GM12878 (cell line): ENCODE results near the gene CTRB1.

Experiments
- CHD2 ChIP-seq: IDR thresholded peaks from 2 replicates; pipeline ENCODE4 v1.6.1; 2011; ENCODE audit warnings: low read depth, low read length, improper control_type of control experiment, borderline replicate concordance
- CTCF ChIP-seq, 3 experiments: IDR thresholded peaks in 2 of 3; conservative IDR thresholded peaks in 1 of 3; 2 replicates each; pipeline ENCODE4 v1.5.1; 2011; ENCODE audit warnings: low read depth in 3 of 3, low read length in 3 of 3, mild to moderate bottlenecking in 3 of 3, control low read depth in 2 of 3, moderate library complexity in 2 of 3, inconsistent platforms in 1 of 3, mixed read lengths in 1 of 3; ENCODE audit not compliant: control insufficient read depth in 2 of 3, insufficient read depth in 1 of 3; ENCODE audit errors: extremely low read depth in 1 of 3
- ESRRA ChIP-seq: IDR thresholded peaks from 2 replicates; pipeline ENCODE4 v1.6.1; 2012; ENCODE audit warnings: mild to moderate bottlenecking, low read length, improper control_type of control experiment
- FOXK2 ChIP-seq: fragments of 450-650 bp; IDR thresholded peaks from 2 replicates; pipeline ENCODE4 v1.6.1; 2017; ENCODE audit warnings: mild to moderate bottlenecking, moderate library complexity
- IRF3 ChIP-seq: fragments of 450-650 bp; IDR thresholded peaks from 2 replicates; pipeline ENCODE4 v1.6.1; 2014; ENCODE audit warnings: mild to moderate bottlenecking
- MAX ChIP-seq: IDR thresholded peaks from 2 replicates; pipeline ENCODE4 v1.6.1; 2012; ENCODE audit warnings: low read depth, low read length, improper control_type of control experiment
- NRF1 ChIP-seq: conservative IDR thresholded peaks from 2 replicates; pipeline ENCODE4 v1.6.1; 2011; ENCODE audit warnings: mild to moderate bottlenecking, low read depth, low read length, improper control_type of control experiment
- PBX3 ChIP-seq: IDR thresholded peaks from 2 replicates; pipeline ENCODE4 v1.6.1; 2011; ENCODE audit warnings: mild to moderate bottlenecking, low read depth, low read length, moderate library complexity; ENCODE audit not compliant: insufficient replicate concordance
- REST ChIP-seq: IDR thresholded peaks from 2 replicates; pipeline ENCODE4 v1.6.1; 2012; ENCODE audit warnings: mild to moderate bottlenecking, low read depth, low read length
- SMC3 ChIP-seq: IDR thresholded peaks from 2 replicates; pipeline ENCODE4 v1.6.1; 2011; ENCODE audit warnings: low read length, improper control_type of control experiment, borderline replicate concordance
- SRF ChIP-seq, 2 experiments: IDR thresholded peaks; 2 replicates each; pipeline ENCODE4 v1.6.1; 2011; ENCODE audit warnings: low read depth in 2 of 2, low read length in 2 of 2, mild to moderate bottlenecking in 1 of 2, moderate library complexity in 1 of 2
- SUPT20H ChIP-seq: IDR thresholded peaks from 2 replicates; pipeline ENCODE4 v1.6.1; 2011; ENCODE audit warnings: low read depth, mild to moderate bottlenecking, low read length, moderate library complexity, borderline replicate concordance; ENCODE audit not compliant: control insufficient read depth
- USF2 ChIP-seq: IDR thresholded peaks from 2 replicates; pipeline ENCODE4 v1.6.1; 2011; ENCODE audit warnings: low read depth, low read length, improper control_type of control experiment, borderline replicate concordance

GRCh38 chr16:75181630-75182029 is 37.2 kb upstream of the CTRB1 start:
- TF ChIP-seq CTCF (IDR thresholded peaks at IDR 0.05 in 2 of 3, conservative IDR thresholded peaks at IDR 0.05 in 1 of 3; ENCODE audit: control insufficient read depth in 2 of 3, extremely low read depth in 1 of 3, insufficient read depth in 1 of 3, low read depth in 3 of 3, low read length in 3 of 3) = no peak
- no peak for TF ChIP-seq IRF3
- TF ChIP-seq SRF (IDR thresholded peaks at IDR 0.05; ENCODE audit: low read depth in 2 of 2, low read length in 2 of 2) = no peak
- no peak for TF ChIP-seq USF2
- no peak for TF ChIP-seq MAX
- TF ChIP-seq PBX3 = no peak
- TF ChIP-seq NRF1 = no peak
- no peak for TF ChIP-seq FOXK2
- TF ChIP-seq SUPT20H = no peak
- no peak for TF ChIP-seq CHD2
- no peak for TF ChIP-seq REST
- TF ChIP-seq SMC3 = no peak
- TF ChIP-seq ESRRA = no peak
